Osteocyte (in vitro differentiated cells): ENCODE measurements around the gene TOR2A. TPM values are rescaled to one million over a fixed set of nuclear protein-coding genes. Genes with fewer than 3 reads are reported as not detected.

Experiments used
- DNase-seq: peaks from one replicate; pipeline ENCODE4 v3.0.0; 2021; ENCODE audit warnings: mixed read lengths; ENCODE audit not compliant: unreplicated experiment; ENCODE audit errors: extremely low spot score
- H3K27ac Mint-ChIP-seq: one replicate; pipeline ENCODE4 v1.8.0; 2021; ENCODE audit warnings: mild to moderate bottlenecking, mixed read lengths; ENCODE audit not compliant: unreplicated experiment
- H3K27me3 Mint-ChIP-seq: one replicate; pipeline ENCODE4 v1.8.0; 2021; ENCODE audit warnings: mixed read lengths; ENCODE audit not compliant: unreplicated experiment
- H3K36me3 Mint-ChIP-seq: one replicate; pipeline ENCODE4 v1.8.0; 2021; ENCODE audit warnings: mixed read lengths; ENCODE audit not compliant: unreplicated experiment
- H3K4me1 Mint-ChIP-seq: one replicate; pipeline ENCODE4 v1.8.0; 2021; ENCODE audit warnings: mixed read lengths; ENCODE audit not compliant: unreplicated experiment
- H3K4me3 Mint-ChIP-seq: one replicate; pipeline ENCODE4 v1.8.0; 2021; ENCODE audit warnings: mild to moderate bottlenecking, moderate library complexity, mixed read lengths; ENCODE audit not compliant: unreplicated experiment
- H3K9me3 Mint-ChIP-seq: one replicate; pipeline ENCODE4 v1.8.0; 2021; ENCODE audit warnings: mixed read lengths; ENCODE audit not compliant: unreplicated experiment
- total RNA-seq: library from RNA; stranded (reverse); gene quantifications from 2 replicates; pipeline ENCODE4 v1.2.1, GENCODE V29; 2021
- TF ChIP-seq, protein P1 (sequence below): fragments of 200-600 bp; sonication (generic); IDR thresholded peaks from 2 replicates; pipeline ENCODE4 v1.5.0; 2021; ENCODE audit warnings: antibody characterized with exemption, mild to moderate bottlenecking, moderate library complexity

The TOR2A gene
- total RNA-seq, 1 donor from 2014 or later: 9.3 TPM

DNA sequence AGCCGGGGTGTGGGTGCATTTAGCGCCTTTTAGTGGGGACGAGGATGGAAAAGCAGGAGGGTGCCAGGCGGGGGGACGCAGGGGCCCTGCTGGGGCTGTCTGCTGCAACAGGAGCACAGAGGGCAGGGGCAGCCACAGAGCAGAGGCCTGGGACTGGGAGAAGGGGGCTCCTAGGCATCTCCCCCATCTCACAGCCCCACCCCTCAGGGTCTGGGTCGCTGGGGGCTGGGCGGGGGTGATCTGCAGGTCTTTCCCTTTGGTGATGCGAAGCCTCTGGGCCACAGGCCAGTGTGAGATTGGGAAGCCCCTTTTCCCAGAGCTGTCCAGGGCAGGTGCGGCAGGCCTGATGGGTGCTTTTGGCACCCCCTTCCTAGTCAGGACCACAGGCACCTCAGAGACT, 4.8 kb downstream of the TOR2A start:
- H3K27ac Mint-ChIP-seq: no peak overlapping the region
- TF ChIP-seq, protein P1, sequence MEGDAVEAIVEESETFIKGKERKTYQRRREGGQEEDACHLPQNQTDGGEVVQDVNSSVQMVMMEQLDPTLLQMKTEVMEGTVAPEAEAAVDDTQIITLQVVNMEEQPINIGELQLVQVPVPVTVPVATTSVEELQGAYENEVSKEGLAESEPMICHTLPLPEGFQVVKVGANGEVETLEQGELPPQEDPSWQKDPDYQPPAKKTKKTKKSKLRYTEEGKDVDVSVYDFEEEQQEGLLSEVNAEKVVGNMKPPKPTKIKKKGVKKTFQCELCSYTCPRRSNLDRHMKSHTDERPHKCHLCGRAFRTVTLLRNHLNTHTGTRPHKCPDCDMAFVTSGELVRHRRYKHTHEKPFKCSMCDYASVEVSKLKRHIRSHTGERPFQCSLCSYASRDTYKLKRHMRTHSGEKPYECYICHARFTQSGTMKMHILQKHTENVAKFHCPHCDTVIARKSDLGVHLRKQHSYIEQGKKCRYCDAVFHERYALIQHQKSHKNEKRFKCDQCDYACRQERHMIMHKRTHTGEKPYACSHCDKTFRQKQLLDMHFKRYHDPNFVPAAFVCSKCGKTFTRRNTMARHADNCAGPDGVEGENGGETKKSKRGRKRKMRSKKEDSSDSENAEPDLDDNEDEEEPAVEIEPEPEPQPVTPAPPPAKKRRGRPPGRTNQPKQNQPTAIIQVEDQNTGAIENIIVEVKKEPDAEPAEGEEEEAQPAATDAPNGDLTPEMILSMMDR: no peak
- no peaks in the 10 kb centered on the region for H3K36me3 Mint-ChIP-seq
- H3K4me1 Mint-ChIP-seq: peaks cover 8% of the 10 kb centered on the region
- H3K4me3 Mint-ChIP-seq: no peak overlapping the region
- DNase-seq: no peak
- H3K9me3 Mint-ChIP-seq: no peaks in the 10 kb centered on the region
- no peaks in the 10 kb centered on the region for H3K27me3 Mint-ChIP-seq

- Mint-ChIP-seq H3K27ac (no peak overlapping the region), H3K4me3 (no peak overlapping the region), H3K9me3 (no peaks in the 10 kb centered on the region), H3K36me3 (no peaks in the 10 kb centered on the region), H3K4me1 (peaks cover 8% of the 10 kb centered on the region), H3K27me3 (no peaks in the 10 kb centered on the region)
- TF ChIP-seq, protein P1: no peak
- no peak for DNase-seq
Observed at GRCh38 chr9:127729522-127730256, 5.4 kb downstream of the TOR2A start.

DNA sequence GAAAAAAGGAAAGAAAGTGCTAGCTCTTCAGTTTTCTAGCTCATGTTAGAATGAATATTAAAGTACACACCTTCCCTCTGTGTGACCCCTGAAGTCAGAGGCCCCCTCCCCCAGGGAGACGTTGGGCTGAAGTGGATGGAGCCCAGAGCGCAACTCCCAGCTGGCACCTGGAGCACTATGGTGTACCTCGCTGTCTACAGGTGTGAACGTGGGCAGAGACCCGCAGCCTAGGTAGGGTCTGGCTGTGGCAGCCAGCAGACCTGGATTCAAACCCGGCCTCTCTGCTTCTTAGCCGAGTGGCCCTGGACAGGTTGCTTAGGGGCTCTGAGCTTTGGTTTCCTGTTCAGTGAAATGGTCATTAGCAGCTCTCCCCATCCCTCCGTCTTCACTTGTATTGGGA, 6.3 kb downstream of the TOR2A start:
- no peaks in the 10 kb centered on the region for H3K36me3 Mint-ChIP-seq
- no peak for DNase-seq

DNA sequence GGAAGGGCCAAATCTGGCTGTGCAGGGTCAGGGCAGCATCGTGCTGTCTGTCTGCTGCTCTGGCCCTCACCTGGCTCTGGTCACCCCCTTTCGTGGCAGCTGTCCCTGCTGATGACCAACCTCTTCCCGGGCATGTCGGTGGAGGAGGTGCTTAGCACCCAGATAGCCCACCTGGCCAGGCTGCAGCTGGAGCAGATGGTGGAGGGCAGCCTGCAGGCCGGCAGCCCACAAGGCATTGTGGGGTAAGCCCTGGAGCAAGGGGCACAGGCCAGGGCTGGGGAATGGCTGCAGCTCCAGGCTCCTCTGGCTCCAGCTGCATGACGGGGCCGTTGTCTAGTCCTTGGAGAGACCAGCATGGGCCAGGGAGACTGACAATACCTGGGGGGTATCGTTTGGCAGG, 8.2 kb downstream of the TOR2A start:
- TF ChIP-seq, protein P1: no peak
- Mint-ChIP-seq H3K36me3 (no peaks in the 10 kb centered on the region), H3K27ac (no peak overlapping the region), H3K4me3 (no peak overlapping the region), H3K27me3 (no peaks in the 10 kb centered on the region), H3K4me1 (no peaks in the 10 kb centered on the region), H3K9me3 (no peaks in the 10 kb centered on the region)
- DNase-seq: no peak

More for the DNA sequence above, 6.3 kb downstream of the TOR2A start:
- Mint-ChIP-seq H3K9me3 (no peaks in the 10 kb centered on the region), H3K4me3 (no peak overlapping the region), H3K4me1 (peaks cover 2% of the 10 kb centered on the region), H3K27me3 (no peaks in the 10 kb centered on the region), H3K27ac (no peak overlapping the region)
- TF ChIP-seq, protein P1: no peak

DNA sequence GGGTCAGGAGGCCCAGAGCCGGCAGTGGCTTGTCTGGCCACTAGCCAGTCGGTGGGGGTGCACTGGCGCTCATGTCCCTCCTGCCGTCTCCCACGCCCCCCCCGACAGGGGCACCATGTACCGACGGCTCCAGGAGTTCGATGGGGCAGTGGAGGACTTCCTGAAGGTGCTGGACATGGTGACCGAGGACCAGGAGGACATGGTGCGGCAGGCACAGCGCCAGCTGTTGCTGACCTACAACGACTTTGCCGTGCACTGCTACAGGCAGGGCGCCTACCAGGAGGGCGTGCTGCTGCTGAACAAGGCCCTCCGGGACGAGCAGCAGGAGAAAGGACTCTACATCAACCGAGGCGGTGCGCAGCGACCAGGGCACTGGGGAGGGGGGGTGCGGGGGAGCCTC, 11.1 kb downstream of the TOR2A start:
- Mint-ChIP-seq H3K9me3 (no peaks in the 10 kb centered on the region), H3K27ac (no peak overlapping the region), H3K4me3 (no peak overlapping the region), H3K36me3 (no peaks in the 10 kb centered on the region), H3K27me3 (no peaks in the 10 kb centered on the region), H3K4me1 (peaks cover 7% of the 10 kb centered on the region)
- TF ChIP-seq, protein P1: no peak
- DNase-seq: no peak
